Measurements from ENCODE around the gene TMEM81.

GRCh38 chr1:205073511-205073910 is 10.7 kb downstream of the TMEM81 start:
- TF ChIP-seq CTCF (IDR thresholded peaks at IDR 0.05) = no peak
- TF ChIP-seq POLR2A (IDR thresholded peaks at IDR 0.05) = no peak
- no peak for TF ChIP-seq EP300 (IDR thresholded peaks at IDR 0.05)
